ENCODE measurements around the gene COPE.

The COPE gene

GRCh38 chr19:18948075-18948975 lies 29.1 kb upstream of the COPE start:
- Histone ChIP-seq H2AFZ (ENCODE audit: low read length) (no peak overlapping the region), H3K36me3 (replicated peaks in 1 of 2; ENCODE audit: control insufficient read depth in 2 of 2, insufficient read depth in 2 of 2, low read length in 2 of 2) (peaks cover 6 to 10% of the 10 kb centered on the region in 2 donors), H2AK5ac (ENCODE audit: low read depth, low read length) (no peak overlapping the region), H3K4ac (ENCODE audit: low read length) (no peak overlapping the region), H2BK120ac (ENCODE audit: low read depth, low read length) (no peak overlapping the region), H3K23ac (ENCODE audit: low read depth, low read length, poor library complexity) (peak overlapping the region; percentile 80), H4K8ac (ENCODE audit: low read depth, low read length) (no peak overlapping the region), H4K91ac (ENCODE audit: low read depth, low read length, poor library complexity) (no peak overlapping the region), H2BK15ac (ENCODE audit: low read length) (no peak overlapping the region), H3K27me3 (ENCODE audit: control insufficient read depth in 3 of 3, insufficient read depth in 3 of 3, low read depth in 1 of 3, low read length in 3 of 3) (no peaks in the 10 kb centered on the region), H3K9me3 (replicated peaks in 1 of 2; ENCODE audit: control insufficient read depth in 2 of 2, insufficient read depth in 1 of 2, low read depth in 1 of 2, low read length in 2 of 2) (no peaks in the 10 kb centered on the region), H3K14ac (ENCODE audit: low read length) (no peak overlapping the region), H2BK12ac (ENCODE audit: low read length) (no peak overlapping the region), H3K18ac (ENCODE audit: low read length) (peak overlapping the region; percentile 35), H3K4me3 (ENCODE audit: low read length in 2 of 2) (no peak overlapping the region), H3K9ac (ENCODE audit: low read depth, low read length, poor library complexity) (no peak overlapping the region), H3K27ac (replicated peaks; ENCODE audit: low read length) (no peak overlapping the region), H3K4me2 (ENCODE audit: insufficient read depth, low read length, poor library complexity, severe bottlenecking) (no peak overlapping the region), H2BK5ac (ENCODE audit: low read length) (no peak overlapping the region), H3K4me1 (ENCODE audit: control insufficient read depth in 2 of 2, insufficient read depth in 1 of 2, low read depth in 1 of 2, low read length in 2 of 2) (no peaks in the 10 kb centered on the region), H3K79me1 (ENCODE audit: low read depth, low read length) (peaks cover 2% of the 10 kb centered on the region)
- DNase-seq (ENCODE audit: low spot score): no peak
- WGBS, 2 donors (ENCODE audit: extremely low coverage in 2 of 2, insufficient read length in 2 of 2, insufficient replicate concordance in 1 of 2): no CpG with 5 or more reads among the region's 15 CpGs

- Histone ChIP-seq H3K27me3 (ENCODE audit: control insufficient read depth in 3 of 3, insufficient read depth in 3 of 3, low read depth in 1 of 3, low read length in 3 of 3) (no peaks in the 10 kb centered on the region), H3K4ac (ENCODE audit: low read length) (no peak overlapping the region), H3K27ac (replicated peaks; ENCODE audit: low read length) (no peak overlapping the region), H3K4me3 (ENCODE audit: low read length in 2 of 2) (no peak overlapping the region), H2BK12ac (ENCODE audit: low read length) (no peak overlapping the region), H3K79me1 (ENCODE audit: low read depth, low read length) (peaks cover 2% of the 10 kb centered on the region), H4K91ac (ENCODE audit: low read depth, low read length, poor library complexity) (no peak overlapping the region), H2AFZ (ENCODE audit: low read length) (no peak overlapping the region), H2AK5ac (ENCODE audit: low read depth, low read length) (no peak overlapping the region), H2BK120ac (ENCODE audit: low read depth, low read length) (no peak overlapping the region), H3K36me3 (replicated peaks in 1 of 2; ENCODE audit: control insufficient read depth in 2 of 2, insufficient read depth in 2 of 2, low read length in 2 of 2) (peaks cover 6 to 10% of the 10 kb centered on the region in 2 donors), H3K23ac (ENCODE audit: low read depth, low read length, poor library complexity) (no peak overlapping the region), H3K4me1 (ENCODE audit: control insufficient read depth in 2 of 2, insufficient read depth in 1 of 2, low read depth in 1 of 2, low read length in 2 of 2) (peaks cover under 1 to 1% of the 10 kb centered on the region in 2 donors), H3K18ac (ENCODE audit: low read length) (no peak overlapping the region), H3K14ac (ENCODE audit: low read length) (no peak overlapping the region), H3K9ac (ENCODE audit: low read depth, low read length, poor library complexity) (no peak overlapping the region), H3K4me2 (ENCODE audit: insufficient read depth, low read length, poor library complexity, severe bottlenecking) (no peak overlapping the region), H3K9me3 (replicated peaks in 1 of 2; ENCODE audit: control insufficient read depth in 2 of 2, insufficient read depth in 1 of 2, low read depth in 1 of 2, low read length in 2 of 2) (no peaks in the 10 kb centered on the region), H2BK15ac (ENCODE audit: low read length) (no peak overlapping the region), H2BK5ac (ENCODE audit: low read length) (no peak overlapping the region), H4K8ac (ENCODE audit: low read depth, low read length) (no peak overlapping the region)
- no peak for DNase-seq (ENCODE audit: low spot score)
- WGBS, 2 donors (ENCODE audit: extremely low coverage in 2 of 2, insufficient read length in 2 of 2, insufficient replicate concordance in 1 of 2): no CpG with 5 or more reads among the region's 14 CpGs
These were observed 27.7 kb upstream of the COPE start for GRCh38 chr19:18946918-18947317.

DNA sequence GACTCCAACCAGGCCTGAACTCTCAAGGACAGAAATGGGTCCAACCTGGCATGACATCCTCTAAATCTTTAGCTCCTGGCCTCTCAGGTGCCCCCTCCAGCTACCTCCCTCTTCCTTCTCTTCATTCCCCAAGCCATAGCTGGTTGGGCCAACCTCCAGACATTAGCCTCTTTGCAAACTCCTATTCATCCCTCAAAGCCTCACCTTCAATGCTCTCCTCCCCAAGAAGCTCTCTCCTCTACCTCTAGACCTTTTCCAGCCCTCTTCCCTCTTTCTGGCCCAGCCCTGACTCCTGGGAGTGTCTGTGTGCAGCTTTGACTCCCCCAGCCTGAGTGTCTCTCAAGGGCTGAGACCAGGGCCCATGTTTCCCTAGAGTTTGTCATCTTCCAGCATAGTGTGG lies 27.1 kb upstream of the COPE start:
- no peak for DNase-seq (ENCODE audit: low spot score)
- H3K18ac ChIP-seq (ENCODE audit: low read length): no peak overlapping the region
- no peak overlapping the region for H2AFZ ChIP-seq (ENCODE audit: low read length)
- H2BK120ac ChIP-seq (ENCODE audit: low read depth, low read length): no peak overlapping the region
- H3K9me3 ChIP-seq (replicated peaks in 1 of 2; ENCODE audit: control insufficient read depth in 2 of 2, insufficient read depth in 1 of 2, low read depth in 1 of 2, low read length in 2 of 2): no peaks in the 10 kb centered on the region
- no peak overlapping the region for H4K91ac ChIP-seq (ENCODE audit: low read depth, low read length, poor library complexity)
- H2BK15ac ChIP-seq (ENCODE audit: low read length): no peak overlapping the region
- no peak overlapping the region for H4K8ac ChIP-seq (ENCODE audit: low read depth, low read length)
- H3K27ac ChIP-seq (replicated peaks; ENCODE audit: low read length): no peak overlapping the region
- no peak overlapping the region for H3K23ac ChIP-seq (ENCODE audit: low read depth, low read length, poor library complexity)
- peaks cover 2% of the 10 kb centered on the region for H3K79me1 ChIP-seq (ENCODE audit: low read depth, low read length)
- H2AK5ac ChIP-seq (ENCODE audit: low read depth, low read length): no peak overlapping the region
- no peaks in the 10 kb centered on the region for H3K27me3 ChIP-seq (ENCODE audit: control insufficient read depth in 3 of 3, insufficient read depth in 3 of 3, low read depth in 1 of 3, low read length in 3 of 3)
- H3K4me1 ChIP-seq (ENCODE audit: control insufficient read depth in 2 of 2, insufficient read depth in 1 of 2, low read depth in 1 of 2, low read length in 2 of 2): peaks cover 6 to 7% of the 10 kb centered on the region in 2 donors
- H3K9ac ChIP-seq (ENCODE audit: low read depth, low read length, poor library complexity): no peak overlapping the region
- H3K4me3 ChIP-seq (ENCODE audit: low read length in 2 of 2): no peak overlapping the region
- no peak overlapping the region for H3K4me2 ChIP-seq (ENCODE audit: insufficient read depth, low read length, poor library complexity, severe bottlenecking)
- no peak overlapping the region for H3K4ac ChIP-seq (ENCODE audit: low read length)
- H3K14ac ChIP-seq (ENCODE audit: low read length): no peak overlapping the region
- H2BK12ac ChIP-seq (ENCODE audit: low read length): no peak overlapping the region
- peaks cover 6 to 10% of the 10 kb centered on the region in 2 donors for H3K36me3 ChIP-seq (replicated peaks in 1 of 2; ENCODE audit: control insufficient read depth in 2 of 2, insufficient read depth in 2 of 2, low read length in 2 of 2)
- H2BK5ac ChIP-seq (ENCODE audit: low read length): no peak overlapping the region

GRCh38 chr19:18945297-18945696 lies 26.1 kb upstream of the COPE start:
- Histone ChIP-seq H3K27ac (replicated peaks; ENCODE audit: low read length) (no peak overlapping the region), H3K23ac (ENCODE audit: low read depth, low read length, poor library complexity) (no peak overlapping the region), H3K79me1 (ENCODE audit: low read depth, low read length) (peaks cover 2% of the 10 kb centered on the region), H2AK5ac (ENCODE audit: low read depth, low read length) (no peak overlapping the region), H3K4me2 (ENCODE audit: insufficient read depth, low read length, poor library complexity, severe bottlenecking) (no peak overlapping the region), H3K9ac (ENCODE audit: low read depth, low read length, poor library complexity) (no peak overlapping the region), H3K4me1 (ENCODE audit: control insufficient read depth in 2 of 2, insufficient read depth in 1 of 2, low read depth in 1 of 2, low read length in 2 of 2) (peaks cover 6 to 7% of the 10 kb centered on the region in 2 donors), H3K4me3 (ENCODE audit: low read length in 2 of 2) (no peak overlapping the region), H2BK15ac (ENCODE audit: low read length) (no peak overlapping the region), H2BK12ac (ENCODE audit: low read length) (no peak overlapping the region), H3K9me3 (replicated peaks in 1 of 2; ENCODE audit: control insufficient read depth in 2 of 2, insufficient read depth in 1 of 2, low read depth in 1 of 2, low read length in 2 of 2) (no peaks in the 10 kb centered on the region), H3K36me3 (replicated peaks in 1 of 2; ENCODE audit: control insufficient read depth in 2 of 2, insufficient read depth in 2 of 2, low read length in 2 of 2) (peaks cover 6 to 10% of the 10 kb centered on the region in 2 donors), H2BK5ac (ENCODE audit: low read length) (no peak overlapping the region), H2BK120ac (ENCODE audit: low read depth, low read length) (no peak overlapping the region), H3K18ac (ENCODE audit: low read length) (no peak overlapping the region), H4K8ac (ENCODE audit: low read depth, low read length) (no peak overlapping the region), H3K4ac (ENCODE audit: low read length) (no peak overlapping the region), H2AFZ (ENCODE audit: low read length) (no peak overlapping the region), H4K91ac (ENCODE audit: low read depth, low read length, poor library complexity) (no peak overlapping the region), H3K14ac (ENCODE audit: low read length) (no peak overlapping the region), H3K27me3 (ENCODE audit: control insufficient read depth in 3 of 3, insufficient read depth in 3 of 3, low read depth in 1 of 3, low read length in 3 of 3) (no peaks in the 10 kb centered on the region)
- WGBS, 2 donors (ENCODE audit: extremely low coverage in 2 of 2, insufficient read length in 2 of 2, insufficient replicate concordance in 1 of 2): no CpG with 5 or more reads among the region's 9 CpGs
- no peak for DNase-seq (ENCODE audit: low spot score)

Measured in neuronal stem cell (in vitro differentiated cells).